ENCODE data around the gene DNAJC6. TPM values are rescaled to one million over a fixed set of nuclear protein-coding genes. Genes with fewer than 3 reads are reported as not detected.
"Not testable (repeated sequence)": the region's sequence is repeated elsewhere in the genome, so short reads cannot be mapped to it uniquely, and the experiment has no call there.

DNAJC6 gene
- total RNA-seq, 1 donor from 2014 or later: 4.1 TPM

DNA sequence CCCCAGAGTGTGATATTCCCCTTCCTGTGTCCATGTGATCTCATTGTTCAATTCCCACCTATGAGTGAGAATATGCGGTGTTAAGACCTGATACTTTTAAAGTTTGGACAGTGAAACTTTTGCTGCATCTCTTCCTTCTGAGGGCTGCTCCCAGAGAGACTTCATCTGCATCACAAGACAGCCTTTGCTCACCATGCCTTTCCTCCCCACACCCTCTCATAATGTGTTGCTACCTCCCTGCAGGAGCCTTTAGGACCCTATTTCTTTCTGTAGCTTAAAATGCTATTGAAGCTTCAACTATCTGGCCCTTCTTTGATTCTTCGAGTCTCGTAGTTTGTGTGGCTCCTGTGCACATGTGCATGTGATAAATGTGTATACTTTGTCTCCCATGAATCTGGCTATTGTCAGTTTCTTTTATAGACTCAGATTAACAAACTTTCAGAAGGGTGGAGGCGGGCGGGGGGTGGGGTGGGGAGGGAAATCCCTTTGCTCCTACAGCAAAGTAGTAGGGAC is 134.8 kb downstream of the DNAJC6 start:
- no peak for DNase-seq (ENCODE audit: extremely low spot score, unreplicated experiment)
- TF ChIP-seq CTCF (conservative IDR thresholded peaks at IDR 0.05): no peak
- Mint-ChIP-seq H3K4me3 (no peak overlapping the region), H3K9me3 (no peaks in the 10 kb centered on the region), H3K27ac (no peak overlapping the region), H3K27me3 (no peaks in the 10 kb centered on the region), H3K36me3 (no peaks in the 10 kb centered on the region), H3K4me1 (ENCODE audit: unreplicated experiment) (peaks cover 6% of the 10 kb centered on the region)

GRCh38 chr1:65445837-65446236 is 136.5 kb downstream of the DNAJC6 start:
- no peaks in the 10 kb centered on the region for H3K27me3 Mint-ChIP-seq
- H3K9me3 Mint-ChIP-seq: no peaks in the 10 kb centered on the region
- H3K4me1 Mint-ChIP-seq (ENCODE audit: unreplicated experiment): peaks cover 6% of the 10 kb centered on the region
- H3K4me3 Mint-ChIP-seq: no peak overlapping the region
- no peak overlapping the region for H3K27ac Mint-ChIP-seq
- TF ChIP-seq CTCF (conservative IDR thresholded peaks at IDR 0.05): no peak
- DNase-seq (ENCODE audit: extremely low spot score, unreplicated experiment): no peak
- H3K36me3 Mint-ChIP-seq: no peaks in the 10 kb centered on the region

DNA sequence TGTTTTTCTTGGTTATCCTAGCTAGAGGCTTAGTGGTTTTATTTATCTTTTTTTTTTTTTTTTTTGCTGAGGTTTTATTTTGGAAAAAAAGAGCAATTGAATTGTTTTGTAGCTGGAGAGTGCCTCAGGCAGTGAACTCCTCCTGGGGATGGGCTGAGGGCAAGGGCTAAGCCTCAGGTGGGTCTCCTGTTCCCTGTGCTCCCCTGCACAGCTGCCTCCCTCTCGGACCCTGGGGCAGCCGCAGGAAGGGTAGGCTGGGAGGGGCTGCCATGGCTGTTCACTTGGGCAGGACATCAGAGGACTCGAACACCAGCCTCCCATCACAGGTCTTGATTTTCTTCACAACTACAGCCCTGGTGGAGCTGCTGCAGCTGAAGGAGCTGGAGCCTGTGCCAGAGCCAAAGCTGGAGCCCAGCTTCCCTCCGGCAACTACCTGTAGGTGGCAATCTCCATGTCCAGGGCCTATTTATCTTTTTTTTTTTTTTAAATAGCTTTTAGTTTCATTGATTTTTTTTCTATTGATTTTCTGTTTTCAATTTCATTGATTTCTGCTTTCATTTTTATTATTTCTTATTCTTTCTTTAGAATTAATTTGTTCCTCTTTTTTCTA is 140.0 kb downstream of the DNAJC6 start:
- H3K9me3 Mint-ChIP-seq: no peaks in the 10 kb centered on the region
- TF ChIP-seq CTCF (conservative IDR thresholded peaks at IDR 0.05): peak; percentile 17
- no peaks in the 10 kb centered on the region for H3K36me3 Mint-ChIP-seq

DNA sequence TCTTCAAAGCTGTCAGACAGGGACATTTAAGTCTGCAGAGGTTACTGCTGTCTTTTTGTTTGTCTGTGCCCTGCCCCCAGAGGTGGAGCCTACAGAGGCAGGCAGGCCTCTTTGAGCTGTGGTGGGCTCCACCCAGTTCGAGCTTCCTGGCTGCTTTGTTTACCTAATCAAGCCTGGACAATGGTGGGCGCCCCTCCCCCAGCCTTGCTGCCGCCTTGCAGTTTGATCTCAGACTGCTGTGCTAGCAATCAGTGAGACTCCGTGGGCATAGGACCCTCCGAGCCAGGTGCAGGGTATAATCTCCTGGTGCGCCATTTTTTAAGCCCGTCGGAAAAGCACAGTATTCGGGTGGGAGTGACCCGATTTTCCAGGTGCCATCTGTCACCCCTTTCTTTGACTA is 146.3 kb downstream of the DNAJC6 start:
- not testable (repeated sequence) for H3K36me3 Mint-ChIP-seq; H3K27ac Mint-ChIP-seq; H3K27me3 Mint-ChIP-seq; DNase-seq (ENCODE audit: extremely low spot score, unreplicated experiment); H3K4me3 Mint-ChIP-seq; H3K4me1 Mint-ChIP-seq (ENCODE audit: unreplicated experiment); H3K9me3 Mint-ChIP-seq

More for the DNA sequence above, 140.0 kb downstream of the DNAJC6 start:
- no peaks in the 10 kb centered on the region for H3K4me1 Mint-ChIP-seq (ENCODE audit: unreplicated experiment)
- DNase-seq (ENCODE audit: extremely low spot score, unreplicated experiment): no peak
- H3K4me3 Mint-ChIP-seq: no peak overlapping the region
- no peaks in the 10 kb centered on the region for H3K27me3 Mint-ChIP-seq
- H3K27ac Mint-ChIP-seq: no peak overlapping the region

- Mint-ChIP-seq H3K4me1 (ENCODE audit: unreplicated experiment) (no peaks in the 10 kb centered on the region), H3K9me3 (no peaks in the 10 kb centered on the region), H3K36me3 (peaks cover 4% of the 10 kb centered on the region), H3K27me3 (no peaks in the 10 kb centered on the region), H3K4me3 (no peak overlapping the region), H3K27ac (no peak overlapping the region)
- no peak for DNase-seq (ENCODE audit: extremely low spot score, unreplicated experiment)
- TF ChIP-seq CTCF (conservative IDR thresholded peaks at IDR 0.05): no peak
Measured at GRCh38 chr1:65456481-65456880, 147.1 kb downstream of the DNAJC6 start.

DNA sequence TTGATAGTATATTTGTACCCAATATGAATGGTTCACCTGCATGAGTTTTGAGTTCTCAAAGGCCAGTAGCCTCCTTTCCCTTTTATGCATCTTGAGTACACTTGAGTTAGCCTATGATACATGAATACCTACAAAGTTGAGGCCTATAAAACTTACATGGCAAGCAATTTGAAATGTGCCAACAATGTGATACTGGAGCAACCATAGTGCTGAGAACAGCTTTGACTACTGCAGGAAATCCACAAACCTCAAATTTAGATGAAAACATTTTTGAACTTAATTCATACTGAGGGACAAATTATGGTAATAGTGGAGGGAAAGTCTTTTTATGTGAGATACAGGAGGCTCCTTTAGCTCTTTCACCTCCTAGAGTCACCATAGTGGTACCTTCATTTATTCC is 148.5 kb downstream of the DNAJC6 start:
- no peak for DNase-seq (ENCODE audit: extremely low spot score, unreplicated experiment)
- Mint-ChIP-seq H3K4me3 (no peak overlapping the region), H3K36me3 (peaks cover 4% of the 10 kb centered on the region), H3K9me3 (no peaks in the 10 kb centered on the region), H3K27me3 (no peaks in the 10 kb centered on the region), H3K27ac (no peak overlapping the region), H3K4me1 (ENCODE audit: unreplicated experiment) (no peaks in the 10 kb centered on the region)
- TF ChIP-seq CTCF (conservative IDR thresholded peaks at IDR 0.05): no peak
